Tibial artery (tissue), 4 donors: ENCODE data around the gene SYNGR3.
A peak's percentile ranks its signal among the peaks of the same experiment; 100 is the strongest.
"Not testable (repeated sequence)": the region's sequence is repeated elsewhere in the genome, so short reads cannot be mapped to it uniquely, and the experiment has no call there.

Experiments used
- DNase-seq, 2 donors: peaks; one replicate each; pipeline ENCODE4 v3.0.0-alpha.2; 2019
- H3K27ac ChIP-seq, 2 donors: fragments of 200-600 bp; sonication (generic) in 1 of 2; 1 replicate in 1 of 2; 2 replicates in 1 of 2; pipeline ENCODE4 v1.5.1; 2018 to 2019; ENCODE audit warnings: mild to moderate bottlenecking in 1 of 2
- H3K27me3 ChIP-seq, 2 donors: fragments of 200-600 bp; sonication (generic) in 1 of 2; one replicate each; pipeline versions ENCODE4 v1.5.1 to v1.6.0; 2016 to 2019
- H3K36me3 ChIP-seq, 3 donors: fragments of 200-600 bp; sonication (generic) in 2 of 3; one replicate each; pipeline ENCODE4 v1.5.1; 2016 to 2019; ENCODE audit warnings: mild to moderate bottlenecking in 2 of 3
- H3K4me1 ChIP-seq, 4 donors: fragments of 200-600 bp; sonication (generic) in 2 of 4; 1 replicate in 3 of 4; 2 replicates in 1 of 4; pipeline ENCODE4 v1.5.1; 2016 to 2019
- H3K4me3 ChIP-seq, 2 donors: fragments of 200-600 bp; sonication (generic) in 1 of 2; 1 replicate in 1 of 2; 2 replicates in 1 of 2; pipeline ENCODE4 v1.5.1; 2018 to 2019; ENCODE audit warnings: mild to moderate bottlenecking in 2 of 2
- H3K9me3 ChIP-seq, 3 donors: fragments of 200-600 bp; sonication (generic) in 1 of 3; one replicate each; pipeline ENCODE4 v1.5.1; 2016 to 2019
- intact Hi-C: fragments of 100-400 bp; cut with DNase I; formaldehyde crosslinking; loops from one replicate; pipeline ENCODE4 v1.15.0; 2023; ENCODE audit warnings: low total_unique reads
- TF ChIP-seq, protein P1 (sequence below), 2 experiments: fragments of 200-600 bp in 1 of 2; fragments of 450-650 bp in 1 of 2; IDR thresholded peaks; one replicate each; pipeline ENCODE4 v1.5.1; 2017 to 2019; ENCODE audit warnings: antibody characterized with exemption in 2 of 2, mild to moderate bottlenecking in 1 of 2, moderate library complexity in 1 of 2

SYNGR3 gene

DNA sequence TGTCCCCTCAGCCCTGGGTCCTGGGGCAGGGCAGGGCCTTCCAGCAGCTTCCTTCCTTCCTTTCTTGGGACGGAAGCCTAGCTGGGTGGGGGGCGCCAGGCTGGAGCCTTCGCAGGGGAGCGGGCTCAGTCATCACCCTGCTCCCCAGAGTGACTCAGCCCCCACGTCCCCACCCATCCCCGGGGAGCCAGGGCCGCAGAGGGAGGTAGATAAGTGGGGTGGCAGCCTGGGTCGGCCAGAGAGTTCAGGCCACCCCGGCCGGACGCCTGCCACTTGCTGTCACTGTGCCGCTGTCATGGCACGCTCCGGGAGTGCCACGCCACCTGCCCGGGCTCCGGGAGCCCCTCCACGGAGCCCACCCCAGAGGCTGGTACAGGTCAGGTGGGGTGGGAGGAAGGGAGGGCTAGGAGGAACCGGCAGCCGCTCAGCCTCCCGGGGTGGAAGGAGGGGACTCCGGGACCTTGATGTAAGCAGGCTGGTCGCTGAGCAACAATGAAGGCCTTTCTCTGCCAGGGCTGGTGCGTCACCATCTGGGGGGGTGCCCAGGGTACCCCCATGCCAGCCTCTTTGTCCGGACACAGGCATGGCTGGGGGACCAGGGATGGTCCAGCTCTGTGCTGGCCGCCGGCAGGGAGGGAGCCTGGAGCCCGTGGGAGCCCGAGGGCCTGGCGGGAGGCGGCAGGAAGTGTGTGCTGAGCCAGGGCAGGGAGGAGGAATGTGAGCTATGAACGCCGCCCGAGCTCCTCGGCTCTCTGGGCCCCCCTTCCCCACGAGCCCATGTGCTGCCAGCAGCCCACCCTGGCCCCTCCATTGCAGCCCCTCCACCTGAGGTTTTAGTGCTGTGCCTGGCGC is 43.5 kb downstream of the SYNGR3 start:
- Histone ChIP-seq H3K27ac (peak overlapping the region; percentile 96 to 98), H3K4me3 (peak overlapping the region; percentile 42 to 47), H3K36me3 (peaks cover 0 to 29% (median 10%) of the 10 kb centered on the region in 3 donors), H3K4me1 (peaks cover 6 to 94% (median 74%) of the 10 kb centered on the region in 4 donors), H3K27me3 (no peaks in the 10 kb centered on the region), H3K9me3 (no peaks in the 10 kb centered on the region)
- peak; percentile 68 to 91 for DNase-seq
- TF ChIP-seq, protein P1, sequence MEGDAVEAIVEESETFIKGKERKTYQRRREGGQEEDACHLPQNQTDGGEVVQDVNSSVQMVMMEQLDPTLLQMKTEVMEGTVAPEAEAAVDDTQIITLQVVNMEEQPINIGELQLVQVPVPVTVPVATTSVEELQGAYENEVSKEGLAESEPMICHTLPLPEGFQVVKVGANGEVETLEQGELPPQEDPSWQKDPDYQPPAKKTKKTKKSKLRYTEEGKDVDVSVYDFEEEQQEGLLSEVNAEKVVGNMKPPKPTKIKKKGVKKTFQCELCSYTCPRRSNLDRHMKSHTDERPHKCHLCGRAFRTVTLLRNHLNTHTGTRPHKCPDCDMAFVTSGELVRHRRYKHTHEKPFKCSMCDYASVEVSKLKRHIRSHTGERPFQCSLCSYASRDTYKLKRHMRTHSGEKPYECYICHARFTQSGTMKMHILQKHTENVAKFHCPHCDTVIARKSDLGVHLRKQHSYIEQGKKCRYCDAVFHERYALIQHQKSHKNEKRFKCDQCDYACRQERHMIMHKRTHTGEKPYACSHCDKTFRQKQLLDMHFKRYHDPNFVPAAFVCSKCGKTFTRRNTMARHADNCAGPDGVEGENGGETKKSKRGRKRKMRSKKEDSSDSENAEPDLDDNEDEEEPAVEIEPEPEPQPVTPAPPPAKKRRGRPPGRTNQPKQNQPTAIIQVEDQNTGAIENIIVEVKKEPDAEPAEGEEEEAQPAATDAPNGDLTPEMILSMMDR (IDR thresholded peaks at IDR 0.05): no peak
- intact Hi-C loops: no loop called here

DNA sequence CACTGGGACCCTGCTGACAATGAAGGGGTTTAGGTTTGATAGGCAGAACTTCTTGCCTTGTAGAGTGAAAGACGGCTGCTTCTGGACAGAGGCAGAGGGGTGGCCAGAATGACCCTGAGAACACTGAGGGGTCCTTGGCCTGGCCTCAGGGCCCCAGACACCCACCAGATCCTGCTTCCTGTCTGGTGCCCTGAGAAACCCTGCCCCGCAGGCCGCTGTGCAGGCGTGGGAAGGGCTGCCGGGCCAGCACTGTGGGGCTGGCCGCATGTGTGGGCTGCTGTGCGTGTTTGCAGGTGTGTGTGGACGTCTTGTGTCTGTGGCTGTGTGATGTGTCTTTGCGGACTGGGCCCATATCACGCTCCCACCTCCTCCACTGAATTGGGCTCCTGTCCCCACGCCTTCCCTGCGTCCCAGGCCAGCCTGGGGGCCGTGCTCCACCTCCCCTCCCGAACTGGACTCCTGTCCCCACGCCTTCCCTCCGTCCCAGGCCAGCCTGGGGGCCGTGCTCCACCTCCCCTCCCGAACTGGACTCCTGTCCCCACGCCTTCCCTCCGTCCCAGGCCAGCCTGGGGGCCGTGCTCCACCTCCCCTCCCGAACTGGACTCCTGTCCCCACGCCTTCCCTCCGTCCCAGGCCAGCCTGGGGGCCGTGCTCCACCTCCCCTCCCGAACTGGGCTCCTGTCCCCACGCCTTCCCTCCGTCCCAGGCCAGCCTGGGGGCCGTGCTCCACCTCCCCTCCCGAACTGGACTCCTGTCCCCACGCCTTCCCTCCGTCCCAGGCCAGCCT is 44.3 kb downstream of the SYNGR3 start:
- peak overlapping the region; percentile 96 to 98 for H3K27ac ChIP-seq
- H3K36me3 ChIP-seq: peaks cover 0 to 29% (median 15%) of the 10 kb centered on the region in 3 donors
- intact Hi-C loops, H3K27me3 ChIP-seq, H3K9me3 ChIP-seq, DNase-seq: not testable (repeated sequence)
- peaks cover 6 to 94% (median 72%) of the 10 kb centered on the region in 4 donors for H3K4me1 ChIP-seq
- H3K4me3 ChIP-seq: peak overlapping the region; percentile 42 to 59

DNA sequence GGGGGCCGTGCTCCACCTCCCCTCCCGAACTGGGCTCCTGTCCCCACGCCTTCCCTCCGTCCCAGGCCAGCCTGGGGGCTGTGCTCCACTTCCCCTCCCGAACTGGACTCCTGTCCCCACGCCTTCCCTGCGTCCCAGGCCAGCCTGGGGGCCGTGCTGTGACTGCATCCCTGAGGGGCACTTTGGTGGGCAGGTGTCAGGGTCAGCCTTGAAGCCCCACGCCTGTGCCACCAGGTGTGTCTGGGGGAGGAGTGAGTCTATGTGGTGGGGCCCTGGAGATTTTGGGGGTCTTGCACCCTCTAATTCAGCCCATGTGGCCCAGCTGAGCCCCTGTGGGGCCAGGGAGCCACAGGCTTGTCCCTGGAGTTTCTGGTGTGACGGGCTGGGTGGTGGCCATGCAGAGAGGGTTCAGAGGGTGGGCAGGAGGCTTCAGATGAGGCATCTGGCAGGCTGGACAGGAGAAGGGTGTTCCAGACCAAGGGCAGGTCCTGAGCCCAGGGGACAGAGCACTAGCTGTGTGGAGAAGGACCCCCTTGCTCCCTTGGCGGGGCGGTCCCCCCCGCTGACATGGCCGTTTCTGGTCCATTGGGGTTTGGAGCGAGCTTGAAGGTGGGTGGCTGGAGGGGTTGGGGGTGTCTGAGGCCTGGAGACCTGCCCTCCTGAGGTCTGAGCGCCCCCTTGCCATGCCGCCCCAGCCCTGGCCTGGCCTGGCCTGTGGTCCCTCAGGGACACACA is 45.1 kb downstream of the SYNGR3 start:
- H3K27ac ChIP-seq: peak overlapping the region; percentile 96 to 98
- H3K36me3 ChIP-seq: peaks cover 0 to 29% (median 15%) of the 10 kb centered on the region in 3 donors
- H3K9me3 ChIP-seq: no peaks in the 10 kb centered on the region
- H3K4me1 ChIP-seq: peaks cover 6 to 94% (median 74%) of the 10 kb centered on the region in 4 donors
- H3K4me3 ChIP-seq: peak overlapping the region; percentile 28 to 59
- DNase-seq: peak in 1 of 2 donors; percentile 71
- intact Hi-C loops: no loop called here
- H3K27me3 ChIP-seq: no peaks in the 10 kb centered on the region
- TF ChIP-seq, protein P1 (IDR thresholded peaks at IDR 0.05): no peak

DNA sequence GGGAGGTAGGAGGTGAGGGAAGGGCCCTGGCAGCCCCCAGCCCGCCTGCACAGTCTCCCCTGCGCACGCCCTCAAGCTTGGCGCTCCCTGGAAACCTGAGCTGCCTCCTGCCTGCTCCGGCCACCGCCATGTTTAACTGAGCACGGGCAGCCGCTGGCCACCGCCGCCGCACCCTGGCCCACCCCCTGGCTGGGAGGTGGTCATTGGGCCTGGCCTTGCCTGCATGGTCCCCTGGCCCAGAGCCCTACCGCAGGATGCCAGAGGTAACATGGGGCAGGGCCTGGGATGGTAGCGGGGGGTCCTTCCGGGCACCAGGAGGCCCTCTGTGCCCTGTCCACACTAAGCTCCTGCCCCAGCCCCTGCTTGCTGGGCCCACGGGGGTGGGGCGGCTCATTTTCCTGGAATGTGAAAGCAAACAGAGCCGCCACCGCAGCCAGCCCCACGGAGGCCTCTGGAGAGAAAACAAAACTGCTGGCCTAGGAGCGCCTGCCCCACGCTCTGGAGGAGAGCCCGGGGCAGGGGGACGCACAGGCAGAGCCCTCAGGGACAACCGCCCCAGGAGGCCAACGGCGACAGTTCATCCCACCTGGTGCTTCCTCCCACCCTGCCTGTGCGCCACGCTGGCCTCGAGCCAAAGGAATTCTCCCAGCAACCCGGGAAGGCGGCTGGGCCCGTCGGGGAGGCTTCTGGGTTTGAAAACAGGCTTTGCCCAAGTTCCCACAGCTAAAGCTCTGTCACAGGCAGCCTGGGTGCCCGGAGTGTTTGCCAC is 45.8 kb downstream of the SYNGR3 start:
- TF ChIP-seq, protein P1 (IDR thresholded peaks at IDR 0.05): no peak
- DNase-seq: peak; percentile 73 to 90
- no peaks in the 10 kb centered on the region for H3K9me3 ChIP-seq
- H3K27ac ChIP-seq: peak overlapping the region; percentile 96 to 98
- no peaks in the 10 kb centered on the region for H3K27me3 ChIP-seq
- intact Hi-C loops: no loop called here
- H3K4me1 ChIP-seq: peaks cover 6 to 94% (median 78%) of the 10 kb centered on the region in 4 donors
- peaks cover 0 to 24% (median 15%) of the 10 kb centered on the region in 3 donors for H3K36me3 ChIP-seq
- peak overlapping the region; percentile 28 to 59 for H3K4me3 ChIP-seq

DNA sequence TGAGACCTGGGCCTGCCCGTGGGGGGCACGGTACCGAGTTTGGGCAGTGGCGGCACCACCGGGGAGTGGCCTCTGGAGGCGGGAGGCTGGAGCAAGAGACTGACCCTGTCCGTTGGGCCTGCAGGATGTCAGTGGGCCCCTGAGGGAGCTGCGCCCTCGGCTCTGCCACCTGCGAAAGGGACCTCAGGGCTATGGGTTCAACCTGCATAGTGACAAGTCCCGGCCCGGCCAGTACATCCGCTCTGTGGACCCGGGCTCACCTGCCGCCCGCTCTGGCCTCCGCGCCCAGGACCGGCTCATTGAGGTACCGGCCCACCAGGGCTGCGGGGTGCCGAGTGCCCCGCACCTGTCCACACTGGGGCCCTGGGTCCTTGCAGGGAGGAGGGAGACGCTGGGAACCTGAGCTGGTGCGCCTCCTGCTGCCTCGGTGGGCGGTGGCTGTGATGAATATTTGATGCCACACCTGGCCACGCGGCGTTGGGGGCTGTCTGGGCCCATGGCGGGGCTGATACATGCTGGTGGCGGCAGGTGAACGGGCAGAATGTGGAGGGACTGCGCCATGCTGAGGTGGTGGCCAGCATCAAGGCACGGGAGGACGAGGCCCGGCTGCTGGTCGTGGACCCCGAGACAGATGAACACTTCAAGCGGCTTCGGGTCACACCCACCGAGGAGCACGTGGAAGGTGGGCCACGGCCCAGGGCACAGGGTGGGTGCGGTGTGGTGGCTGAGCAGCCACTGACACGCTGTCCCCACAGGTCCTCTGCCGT is 46.6 kb downstream of the SYNGR3 start:
- peak overlapping the region; percentile 28 to 59 for H3K4me3 ChIP-seq
- intact Hi-C loops: no loop called here
- peak overlapping the region; percentile 96 to 98 for H3K27ac ChIP-seq
- TF ChIP-seq, protein P1 (IDR thresholded peaks at IDR 0.05): no peak
- H3K27me3 ChIP-seq: no peaks in the 10 kb centered on the region
- no peak for DNase-seq
- no peaks in the 10 kb centered on the region for H3K9me3 ChIP-seq
- H3K36me3 ChIP-seq: peaks cover 0 to 24% (median 15%) of the 10 kb centered on the region in 3 donors
- peaks cover 6 to 92% (median 75%) of the 10 kb centered on the region in 4 donors for H3K4me1 ChIP-seq
